Measurements from ENCODE around the gene MYO5C. TPM values are rescaled to one million over a fixed set of nuclear protein-coding genes. Genes with fewer than 3 reads are reported as not detected.

Gene MYO5C
- total and polyA plus RNA-seq, 5 donors from 2014 or later: 0.60 to 4.1 (median 1.5) TPM

DNA sequence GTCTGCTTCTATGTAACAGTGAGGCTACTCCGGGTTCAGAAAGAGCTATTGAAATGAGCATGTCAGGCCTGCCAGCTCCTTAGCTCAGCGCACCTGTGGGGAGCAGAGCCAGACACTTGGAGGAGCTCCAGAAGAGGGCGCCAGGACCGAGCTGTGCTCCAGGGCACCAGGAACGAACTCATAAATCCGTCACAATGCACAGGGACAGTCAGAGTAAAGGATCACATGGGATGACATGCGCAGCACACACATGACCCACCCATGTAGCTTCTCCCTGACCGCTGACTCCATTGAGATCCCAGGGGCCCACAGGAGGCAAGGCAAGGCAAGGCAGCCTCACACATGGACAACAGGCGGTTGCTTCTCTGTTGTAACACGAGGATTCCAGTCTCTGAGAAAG, 78.4 kb downstream of the MYO5C start:
- peak in 1 of 3 donors; percentile 39 for DNase-seq
- Histone ChIP-seq H3K4me1 (ENCODE audit: control insufficient read depth, insufficient read depth, low read length, poor library complexity, severe bottlenecking) (peaks cover 19% of the 10 kb centered on the region), H3K4me3 (ENCODE audit: low read depth, low read length) (no peak overlapping the region), H3K27ac (ENCODE audit: insufficient read depth, low read length, poor library complexity, severe bottlenecking) (no peak overlapping the region), H3K9me3 (ENCODE audit: control insufficient read depth in 2 of 2, low read length in 2 of 2) (no peaks in the 10 kb centered on the region), H3K36me3 (ENCODE audit: control insufficient read depth, insufficient read depth, low read length) (no peaks in the 10 kb centered on the region), H3K27me3 (ENCODE audit: control insufficient read depth, insufficient read depth, low read length) (no peaks in the 10 kb centered on the region)
- Mint-ChIP-seq H3K4me1 (peaks cover 4 to 21% (median 13%) of the 10 kb centered on the region in 4 donors), H3K27ac (no peak overlapping the region), H3K36me3 (peaks cover 32% of the 10 kb centered on the region), H3K9me3 (no peaks in the 10 kb centered on the region), H3K27me3 (no peaks in the 10 kb centered on the region), H3K4me3 (no peak overlapping the region)
- ATAC-seq (ENCODE audit: low read depth in 2 of 2): peak in 1 of 2 donors; percentile 37

DNA sequence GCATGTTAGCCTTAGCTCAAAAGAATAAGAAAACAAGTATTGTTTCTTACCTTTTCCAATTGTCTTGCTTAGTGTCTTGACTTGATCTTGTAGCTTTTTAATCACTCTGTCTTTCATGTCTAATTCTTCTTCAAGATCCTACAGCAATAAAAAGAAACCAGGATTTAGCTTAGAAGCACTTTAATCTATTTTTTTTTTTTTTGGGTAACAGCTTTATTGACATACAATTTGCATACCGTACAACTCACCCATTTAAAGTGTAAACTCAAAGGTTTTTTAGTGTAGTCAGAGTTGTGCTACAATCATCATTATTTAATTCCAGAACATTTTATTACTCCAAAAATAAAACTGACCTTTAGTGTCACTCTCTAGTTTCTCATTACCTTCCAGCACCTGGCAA, 81.1 kb downstream of the MYO5C start:
- peaks cover 35% of the 10 kb centered on the region for H3K36me3 Mint-ChIP-seq
- ATAC-seq (ENCODE audit: low read depth in 2 of 2): no peak
- no peaks in the 10 kb centered on the region for H3K4me1 ChIP-seq (ENCODE audit: control insufficient read depth, insufficient read depth, low read length, poor library complexity, severe bottlenecking)

DNA sequence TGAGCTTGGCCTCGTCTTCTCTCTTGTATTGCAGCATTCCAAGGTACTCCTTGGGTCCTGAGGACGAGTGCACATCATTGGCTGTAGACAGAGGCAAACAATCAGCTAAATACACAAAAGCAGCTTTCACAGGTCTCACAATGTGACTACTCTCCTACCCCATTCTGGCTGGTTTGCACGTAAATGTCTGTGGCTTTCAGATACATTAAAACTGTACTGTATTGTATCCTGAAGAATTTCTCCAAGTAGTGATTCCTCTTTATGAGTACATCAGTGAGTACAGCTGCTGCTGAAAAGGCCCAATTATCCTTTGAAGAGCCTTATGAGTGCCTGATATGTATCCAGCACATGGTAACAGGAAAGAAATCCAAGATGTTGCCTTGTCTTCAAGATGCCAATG, 82.4 kb downstream of the MYO5C start:
- Histone ChIP-seq H3K9me3 (ENCODE audit: control insufficient read depth in 2 of 2, low read length in 2 of 2) (no peaks in the 10 kb centered on the region), H3K4me3 (ENCODE audit: low read depth, low read length) (no peak overlapping the region), H3K27ac (ENCODE audit: insufficient read depth, low read length, poor library complexity, severe bottlenecking) (no peak overlapping the region), H3K4me1 (ENCODE audit: control insufficient read depth, insufficient read depth, low read length, poor library complexity, severe bottlenecking) (no peaks in the 10 kb centered on the region), H3K36me3 (ENCODE audit: control insufficient read depth, insufficient read depth, low read length) (no peaks in the 10 kb centered on the region), H3K27me3 (ENCODE audit: control insufficient read depth, insufficient read depth, low read length) (no peaks in the 10 kb centered on the region)
- H3K27ac Mint-ChIP-seq: no peak overlapping the region
- no peak overlapping the region for H3K4me3 Mint-ChIP-seq
- no peaks in the 10 kb centered on the region for H3K9me3 Mint-ChIP-seq
- no peak for ATAC-seq (ENCODE audit: low read depth in 2 of 2)
- no peaks in the 10 kb centered on the region for H3K27me3 Mint-ChIP-seq
- peaks cover 0 to 5% (median 2%) of the 10 kb centered on the region in 4 donors for H3K4me1 Mint-ChIP-seq
- no peak for DNase-seq
- peaks cover 38% of the 10 kb centered on the region for H3K36me3 Mint-ChIP-seq

More for the DNA sequence above, 81.1 kb downstream of the MYO5C start:
- H3K27me3 Mint-ChIP-seq: no peaks in the 10 kb centered on the region
- no peaks in the 10 kb centered on the region for H3K9me3 Mint-ChIP-seq
- no peak for DNase-seq
- no peak overlapping the region for H3K27ac Mint-ChIP-seq
- Histone ChIP-seq H3K27me3 (ENCODE audit: control insufficient read depth, insufficient read depth, low read length) (no peaks in the 10 kb centered on the region), H3K4me3 (ENCODE audit: low read depth, low read length) (no peak overlapping the region), H3K27ac (ENCODE audit: insufficient read depth, low read length, poor library complexity, severe bottlenecking) (no peak overlapping the region), H3K36me3 (ENCODE audit: control insufficient read depth, insufficient read depth, low read length) (no peaks in the 10 kb centered on the region), H3K9me3 (ENCODE audit: control insufficient read depth in 2 of 2, low read length in 2 of 2) (no peaks in the 10 kb centered on the region)
- peaks cover 0 to under 1% (median under 1%) of the 10 kb centered on the region in 4 donors for H3K4me1 Mint-ChIP-seq
- no peak overlapping the region for H3K4me3 Mint-ChIP-seq

DNA sequence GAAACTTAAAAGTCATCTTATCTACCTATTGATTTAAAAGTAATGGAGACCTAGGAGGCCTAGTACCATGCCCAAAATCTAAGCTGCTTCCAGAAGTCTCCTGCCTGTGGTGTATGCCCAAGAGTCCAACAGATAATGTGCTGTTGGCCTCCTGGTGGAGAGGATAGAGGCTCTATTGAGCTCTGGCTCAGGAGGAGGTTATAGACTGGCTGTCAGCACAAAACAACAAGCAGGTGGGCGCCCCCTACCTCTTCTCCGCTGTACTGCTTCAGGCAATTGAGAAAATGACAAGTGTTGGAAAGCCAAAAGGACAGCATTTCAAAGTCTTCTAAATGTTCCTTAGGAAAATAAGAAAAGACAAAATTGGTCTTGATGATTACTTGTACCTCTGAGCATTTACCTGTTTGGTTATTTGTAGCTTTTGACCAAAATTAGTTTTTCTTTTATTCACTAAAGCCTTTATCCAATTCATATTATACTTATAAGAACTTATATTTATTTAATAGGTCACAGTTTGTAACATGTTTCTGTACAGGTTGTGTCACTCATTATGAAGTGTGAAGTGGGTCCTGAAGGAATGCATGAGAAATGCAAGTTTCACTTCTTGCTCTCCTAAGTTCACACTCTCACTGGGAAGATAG, 87.2 kb downstream of the MYO5C start:
- Histone ChIP-seq H3K4me1 (ENCODE audit: control insufficient read depth, insufficient read depth, low read length, poor library complexity, severe bottlenecking) (no peaks in the 10 kb centered on the region), H3K9me3 (ENCODE audit: control insufficient read depth in 2 of 2, low read length in 2 of 2) (no peaks in the 10 kb centered on the region), H3K27ac (ENCODE audit: insufficient read depth, low read length, poor library complexity, severe bottlenecking) (no peak overlapping the region), H3K36me3 (ENCODE audit: control insufficient read depth, insufficient read depth, low read length) (peaks cover 8% of the 10 kb centered on the region), H3K27me3 (ENCODE audit: control insufficient read depth, insufficient read depth, low read length) (no peaks in the 10 kb centered on the region), H3K4me3 (ENCODE audit: low read depth, low read length) (no peak overlapping the region)
- H3K4me3 Mint-ChIP-seq: no peak overlapping the region
- H3K27me3 Mint-ChIP-seq: no peaks in the 10 kb centered on the region
- peaks cover 27% of the 10 kb centered on the region for H3K36me3 Mint-ChIP-seq
- ATAC-seq (ENCODE audit: low read depth in 2 of 2) (peak; percentile 93 to 94), DNase-seq (peak; percentile 37 to 77 (median 72))
- H3K9me3 Mint-ChIP-seq: no peaks in the 10 kb centered on the region
- peaks cover 0 to 8% (median 3%) of the 10 kb centered on the region in 4 donors for H3K4me1 Mint-ChIP-seq
- peak overlapping the region in 2 of 3 donors; percentile 4 to 7 for H3K27ac Mint-ChIP-seq

DNA sequence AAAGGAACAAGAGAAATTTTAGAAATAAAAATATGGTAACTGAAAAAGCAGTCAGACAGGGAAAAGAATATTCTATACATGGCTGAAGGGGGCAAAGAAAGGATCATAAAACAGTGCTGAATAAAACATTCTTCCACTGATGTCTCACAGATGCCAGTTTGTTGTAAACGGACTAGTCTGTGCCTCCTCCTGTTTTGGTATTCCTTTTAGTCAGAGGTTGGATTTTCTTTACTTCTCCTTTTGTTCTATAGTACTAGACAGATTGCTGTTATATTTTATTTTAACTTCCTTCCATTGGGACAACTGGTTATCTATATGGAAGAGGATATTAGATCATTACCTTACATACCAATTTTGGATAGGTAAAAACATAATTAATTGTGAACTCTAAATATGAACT, 88.4 kb downstream of the MYO5C start:
- Mint-ChIP-seq H3K4me3 (no peak overlapping the region), H3K36me3 (peaks cover 16% of the 10 kb centered on the region), H3K9me3 (no peaks in the 10 kb centered on the region), H3K4me1 (peaks cover 0 to 8% (median 3%) of the 10 kb centered on the region in 4 donors), H3K27me3 (no peaks in the 10 kb centered on the region), H3K27ac (no peak overlapping the region)
- H3K27me3 ChIP-seq (ENCODE audit: control insufficient read depth, insufficient read depth, low read length): no peaks in the 10 kb centered on the region
- H3K9me3 ChIP-seq (ENCODE audit: control insufficient read depth in 2 of 2, low read length in 2 of 2): no peaks in the 10 kb centered on the region
- no peaks in the 10 kb centered on the region for H3K4me1 ChIP-seq (ENCODE audit: control insufficient read depth, insufficient read depth, low read length, poor library complexity, severe bottlenecking)
- DNase-seq (no peak), ATAC-seq (ENCODE audit: low read depth in 2 of 2) (no peak)
- H3K36me3 ChIP-seq (ENCODE audit: control insufficient read depth, insufficient read depth, low read length): peaks cover 8% of the 10 kb centered on the region
- no peak overlapping the region for H3K4me3 ChIP-seq (ENCODE audit: low read depth, low read length)
- H3K27ac ChIP-seq (ENCODE audit: insufficient read depth, low read length, poor library complexity, severe bottlenecking): no peak overlapping the region

DNA sequence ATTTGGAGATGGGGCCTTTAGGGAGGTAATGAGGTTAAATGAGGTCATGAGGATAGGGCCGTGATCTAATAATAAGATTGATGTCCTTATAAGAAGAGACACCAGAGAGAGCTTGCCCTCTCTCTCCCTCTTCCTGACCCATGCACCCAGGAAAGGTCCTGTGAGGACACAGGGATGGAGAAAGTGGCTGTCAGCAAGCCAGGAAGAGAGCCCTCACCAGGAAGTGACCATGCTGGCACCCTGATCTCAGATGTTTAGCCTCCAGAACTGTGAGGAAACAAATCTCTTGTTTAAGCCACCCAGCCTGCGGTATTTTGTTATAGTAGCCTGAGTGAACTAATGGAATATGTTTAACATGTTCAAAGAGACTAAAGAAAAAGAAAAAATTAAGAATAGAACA, 89.2 kb downstream of the MYO5C start:
- ATAC-seq (ENCODE audit: low read depth in 2 of 2): no peak
- no peak for DNase-seq
- no peaks in the 10 kb centered on the region for H3K9me3 Mint-ChIP-seq
- H3K27me3 Mint-ChIP-seq: no peaks in the 10 kb centered on the region
- Histone ChIP-seq H3K4me3 (ENCODE audit: low read depth, low read length) (no peak overlapping the region), H3K9me3 (ENCODE audit: control insufficient read depth in 2 of 2, low read length in 2 of 2) (no peaks in the 10 kb centered on the region), H3K4me1 (ENCODE audit: control insufficient read depth, insufficient read depth, low read length, poor library complexity, severe bottlenecking) (no peaks in the 10 kb centered on the region), H3K27me3 (ENCODE audit: control insufficient read depth, insufficient read depth, low read length) (no peaks in the 10 kb centered on the region), H3K27ac (ENCODE audit: insufficient read depth, low read length, poor library complexity, severe bottlenecking) (no peak overlapping the region), H3K36me3 (ENCODE audit: control insufficient read depth, insufficient read depth, low read length) (peaks cover 8% of the 10 kb centered on the region)
- no peak overlapping the region for H3K4me3 Mint-ChIP-seq
- H3K4me1 Mint-ChIP-seq: peaks cover 0 to 8% (median 3%) of the 10 kb centered on the region in 4 donors
- H3K27ac Mint-ChIP-seq: no peak overlapping the region
- peaks cover 13% of the 10 kb centered on the region for H3K36me3 Mint-ChIP-seq

DNA sequence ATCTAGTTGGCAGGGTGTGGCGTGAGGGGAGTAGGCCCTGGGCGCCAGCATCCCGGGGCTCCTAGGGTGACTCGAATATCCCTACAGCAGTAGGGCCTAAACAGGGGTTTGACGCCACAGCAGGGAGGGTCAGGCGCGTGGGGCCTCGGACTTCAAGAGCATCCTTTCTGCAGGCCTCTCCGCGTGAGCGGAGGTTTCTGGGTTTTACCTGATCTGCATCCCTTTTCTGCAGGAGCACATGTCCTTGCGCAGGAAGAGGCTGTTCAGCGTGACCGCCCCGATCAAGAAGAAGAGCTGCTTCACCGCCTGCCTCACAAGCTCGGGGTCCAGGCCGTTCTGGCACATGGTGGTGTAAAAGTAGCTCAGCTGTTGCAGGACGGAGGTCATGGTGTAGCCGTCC, 90.9 kb downstream of the MYO5C start:
- Histone ChIP-seq H3K27me3 (ENCODE audit: control insufficient read depth, insufficient read depth, low read length) (no peaks in the 10 kb centered on the region), H3K27ac (ENCODE audit: insufficient read depth, low read length, poor library complexity, severe bottlenecking) (no peak overlapping the region), H3K4me1 (ENCODE audit: control insufficient read depth, insufficient read depth, low read length, poor library complexity, severe bottlenecking) (no peaks in the 10 kb centered on the region), H3K4me3 (ENCODE audit: low read depth, low read length) (no peak overlapping the region), H3K36me3 (ENCODE audit: control insufficient read depth, insufficient read depth, low read length) (peaks cover 8% of the 10 kb centered on the region), H3K9me3 (ENCODE audit: control insufficient read depth in 2 of 2, low read length in 2 of 2) (no peaks in the 10 kb centered on the region)
- ATAC-seq (ENCODE audit: low read depth in 2 of 2) (no peak), DNase-seq (no peak)
- peaks cover 17% of the 10 kb centered on the region for H3K36me3 Mint-ChIP-seq
- H3K27ac Mint-ChIP-seq: no peak overlapping the region
- no peaks in the 10 kb centered on the region for H3K9me3 Mint-ChIP-seq
- no peaks in the 10 kb centered on the region for H3K27me3 Mint-ChIP-seq
- H3K4me3 Mint-ChIP-seq: no peak overlapping the region
- H3K4me1 Mint-ChIP-seq: peaks cover 0 to 8% (median 3%) of the 10 kb centered on the region in 4 donors

DNA sequence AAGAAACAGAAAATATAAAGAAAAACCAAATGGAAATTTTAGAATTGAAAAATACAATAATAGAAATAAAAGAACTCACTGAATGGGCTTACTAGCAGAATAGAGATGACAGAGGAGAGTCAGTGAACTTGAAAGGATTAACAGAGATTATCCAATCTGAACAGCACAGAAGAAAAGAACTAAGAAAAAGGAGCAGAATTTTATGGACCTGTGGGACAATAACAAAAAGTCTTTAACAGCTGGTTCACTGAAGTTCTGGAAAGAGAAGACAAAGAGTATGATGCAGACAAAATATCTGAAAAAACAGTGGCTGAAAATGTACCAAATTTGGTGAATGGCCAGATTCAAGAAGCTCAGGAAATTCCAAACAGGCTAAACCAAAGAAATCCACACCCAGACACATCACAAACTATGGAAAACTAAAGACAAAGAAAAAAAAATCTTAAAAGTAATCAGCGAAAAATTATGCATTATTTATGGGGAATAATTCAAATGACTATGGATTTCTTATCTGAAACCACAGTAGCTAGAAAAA, 94.7 kb downstream of the MYO5C start:
- ATAC-seq (ENCODE audit: low read depth in 2 of 2): no peak
- Histone ChIP-seq H3K36me3 (ENCODE audit: control insufficient read depth, insufficient read depth, low read length) (peaks cover 8% of the 10 kb centered on the region), H3K27me3 (ENCODE audit: control insufficient read depth, insufficient read depth, low read length) (no peaks in the 10 kb centered on the region), H3K9me3 (ENCODE audit: control insufficient read depth in 2 of 2, low read length in 2 of 2) (no peaks in the 10 kb centered on the region), H3K4me1 (ENCODE audit: control insufficient read depth, insufficient read depth, low read length, poor library complexity, severe bottlenecking) (no peaks in the 10 kb centered on the region), H3K4me3 (ENCODE audit: low read depth, low read length) (no peak overlapping the region), H3K27ac (ENCODE audit: insufficient read depth, low read length, poor library complexity, severe bottlenecking) (no peak overlapping the region)
- peaks cover 14% of the 10 kb centered on the region for H3K36me3 Mint-ChIP-seq
- no peaks in the 10 kb centered on the region for H3K4me1 Mint-ChIP-seq
- H3K9me3 Mint-ChIP-seq: no peaks in the 10 kb centered on the region
- H3K4me3 Mint-ChIP-seq: no peak overlapping the region
- peak overlapping the region in 1 of 3 donors; percentile 39 for H3K27ac Mint-ChIP-seq
- no peak for DNase-seq
- H3K27me3 Mint-ChIP-seq: no peaks in the 10 kb centered on the region
